Osteocyte (in vitro differentiated cells): Measurements from ENCODE around the gene AFAP1. TPM values are rescaled to one million over a fixed set of nuclear protein-coding genes. Genes with fewer than 3 reads are reported as not detected.

ENCODE experiments used
- DNase-seq: peaks from one replicate; pipeline ENCODE4 v3.0.0; 2021; ENCODE audit warnings: mixed read lengths; ENCODE audit not compliant: unreplicated experiment; ENCODE audit errors: extremely low spot score
- H3K27ac Mint-ChIP-seq: one replicate; pipeline ENCODE4 v1.8.0; 2021; ENCODE audit warnings: mild to moderate bottlenecking, mixed read lengths; ENCODE audit not compliant: unreplicated experiment
- H3K27me3 Mint-ChIP-seq: one replicate; pipeline ENCODE4 v1.8.0; 2021; ENCODE audit warnings: mixed read lengths; ENCODE audit not compliant: unreplicated experiment
- H3K36me3 Mint-ChIP-seq: one replicate; pipeline ENCODE4 v1.8.0; 2021; ENCODE audit warnings: mixed read lengths; ENCODE audit not compliant: unreplicated experiment
- H3K4me1 Mint-ChIP-seq: one replicate; pipeline ENCODE4 v1.8.0; 2021; ENCODE audit warnings: mixed read lengths; ENCODE audit not compliant: unreplicated experiment
- H3K4me3 Mint-ChIP-seq: one replicate; pipeline ENCODE4 v1.8.0; 2021; ENCODE audit warnings: mild to moderate bottlenecking, moderate library complexity, mixed read lengths; ENCODE audit not compliant: unreplicated experiment
- H3K9me3 Mint-ChIP-seq: one replicate; pipeline ENCODE4 v1.8.0; 2021; ENCODE audit warnings: mixed read lengths; ENCODE audit not compliant: unreplicated experiment
- total RNA-seq: library from RNA; stranded (reverse); gene quantifications from 2 replicates; pipeline ENCODE4 v1.2.1, GENCODE V29; 2021
- TF ChIP-seq, protein P1 (sequence below): fragments of 200-600 bp; sonication (generic); IDR thresholded peaks from 2 replicates; pipeline ENCODE4 v1.5.0; 2021; ENCODE audit warnings: antibody characterized with exemption, mild to moderate bottlenecking, moderate library complexity

Gene AFAP1
- total RNA-seq, 1 donor from 2014 or later = 66.9 TPM

DNA sequence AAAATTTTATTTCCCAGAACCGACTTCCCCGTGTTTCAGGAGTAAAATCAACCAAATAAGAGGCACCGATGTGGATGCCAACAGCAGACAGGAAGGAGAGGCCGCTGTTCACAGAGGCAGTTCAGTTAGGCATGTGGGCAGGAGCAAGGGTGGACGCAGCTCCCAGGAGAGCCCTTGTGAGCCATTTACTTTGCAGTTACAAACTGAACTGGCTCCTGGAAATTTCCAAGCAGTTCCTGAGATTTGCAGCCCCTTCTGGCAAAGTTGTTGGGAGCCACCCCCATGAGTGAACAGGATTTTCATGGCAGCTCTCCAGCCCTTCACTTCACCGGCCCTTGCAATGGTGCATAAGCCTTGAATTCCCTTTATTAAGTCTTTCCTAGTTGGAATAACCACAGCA lies 189.1 kb downstream of the AFAP1 start:
- H3K4me1 Mint-ChIP-seq = no peaks in the 10 kb centered on the region
- no peak for DNase-seq
- no peaks in the 10 kb centered on the region for H3K27me3 Mint-ChIP-seq
- peaks cover 2% of the 10 kb centered on the region for H3K36me3 Mint-ChIP-seq
- H3K4me3 Mint-ChIP-seq = no peak overlapping the region
- H3K9me3 Mint-ChIP-seq = no peaks in the 10 kb centered on the region
- H3K27ac Mint-ChIP-seq = no peak overlapping the region
- TF ChIP-seq, protein P1, sequence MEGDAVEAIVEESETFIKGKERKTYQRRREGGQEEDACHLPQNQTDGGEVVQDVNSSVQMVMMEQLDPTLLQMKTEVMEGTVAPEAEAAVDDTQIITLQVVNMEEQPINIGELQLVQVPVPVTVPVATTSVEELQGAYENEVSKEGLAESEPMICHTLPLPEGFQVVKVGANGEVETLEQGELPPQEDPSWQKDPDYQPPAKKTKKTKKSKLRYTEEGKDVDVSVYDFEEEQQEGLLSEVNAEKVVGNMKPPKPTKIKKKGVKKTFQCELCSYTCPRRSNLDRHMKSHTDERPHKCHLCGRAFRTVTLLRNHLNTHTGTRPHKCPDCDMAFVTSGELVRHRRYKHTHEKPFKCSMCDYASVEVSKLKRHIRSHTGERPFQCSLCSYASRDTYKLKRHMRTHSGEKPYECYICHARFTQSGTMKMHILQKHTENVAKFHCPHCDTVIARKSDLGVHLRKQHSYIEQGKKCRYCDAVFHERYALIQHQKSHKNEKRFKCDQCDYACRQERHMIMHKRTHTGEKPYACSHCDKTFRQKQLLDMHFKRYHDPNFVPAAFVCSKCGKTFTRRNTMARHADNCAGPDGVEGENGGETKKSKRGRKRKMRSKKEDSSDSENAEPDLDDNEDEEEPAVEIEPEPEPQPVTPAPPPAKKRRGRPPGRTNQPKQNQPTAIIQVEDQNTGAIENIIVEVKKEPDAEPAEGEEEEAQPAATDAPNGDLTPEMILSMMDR = no peak

- no peak overlapping the region for H3K27ac Mint-ChIP-seq
- no peaks in the 10 kb centered on the region for H3K9me3 Mint-ChIP-seq
- TF ChIP-seq, protein P1 = no peak
- DNase-seq = no peak
- H3K4me1 Mint-ChIP-seq = no peaks in the 10 kb centered on the region
- no peak overlapping the region for H3K4me3 Mint-ChIP-seq
- H3K36me3 Mint-ChIP-seq = peaks cover 2% of the 10 kb centered on the region
- no peaks in the 10 kb centered on the region for H3K27me3 Mint-ChIP-seq
Observed at GRCh38 chr4:7747566-7747965, 192.1 kb downstream of the AFAP1 start.

- Mint-ChIP-seq H3K4me3 (no peak overlapping the region), H3K9me3 (no peaks in the 10 kb centered on the region), H3K27me3 (no peaks in the 10 kb centered on the region), H3K4me1 (no peaks in the 10 kb centered on the region), H3K36me3 (peaks cover 2% of the 10 kb centered on the region), H3K27ac (no peak overlapping the region)
- no peak for DNase-seq
- TF ChIP-seq, protein P1 = no peak
Observed at GRCh38 chr4:7747062-7747385, 192.6 kb downstream of the AFAP1 start.

DNA sequence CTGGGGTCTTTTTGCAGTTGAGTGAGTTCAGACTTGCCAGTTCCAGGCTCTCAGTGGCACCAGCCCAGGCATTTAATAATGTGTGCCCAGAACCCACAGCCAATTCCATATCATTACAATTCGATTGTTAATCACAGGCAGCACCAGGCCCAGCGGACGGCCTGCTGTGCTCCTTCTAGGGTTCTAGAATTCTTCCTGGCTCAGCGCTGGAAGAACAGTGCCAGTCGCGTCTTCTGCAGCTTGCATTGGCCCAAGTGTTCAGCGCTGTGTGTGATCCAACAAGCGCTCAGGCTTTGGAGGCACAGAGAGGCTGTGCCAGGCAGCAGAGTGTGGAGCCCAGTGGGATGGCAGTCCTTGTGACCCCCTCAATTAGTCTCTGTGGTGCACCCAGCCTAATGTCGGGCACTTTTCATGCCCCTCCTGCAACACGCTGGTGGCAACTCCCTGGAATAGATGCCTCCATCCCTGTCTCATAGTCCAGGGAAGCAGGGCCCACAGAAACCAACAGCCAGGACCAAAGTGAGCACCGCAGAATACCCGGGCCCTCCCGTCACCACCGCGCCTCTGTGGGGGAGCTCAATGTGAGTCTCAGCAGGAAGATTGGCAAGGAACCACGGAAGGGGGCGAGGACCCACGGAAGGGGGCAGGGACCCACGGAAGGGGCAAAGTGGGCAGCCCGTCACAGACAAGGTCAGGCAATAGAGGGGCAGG lies 193.2 kb downstream of the AFAP1 start:
- no peak overlapping the region for H3K4me3 Mint-ChIP-seq
- TF ChIP-seq, protein P1 = no peak

GRCh38 chr4:7745301-7745885 lies 194.3 kb downstream of the AFAP1 start:
- Mint-ChIP-seq H3K9me3 (no peaks in the 10 kb centered on the region), H3K27ac (no peak overlapping the region), H3K36me3 (peaks cover 2% of the 10 kb centered on the region), H3K4me3 (no peak overlapping the region), H3K27me3 (no peaks in the 10 kb centered on the region), H3K4me1 (no peaks in the 10 kb centered on the region)
- DNase-seq = no peak
- TF ChIP-seq, protein P1 = no peak

More for the DNA sequence above, 193.2 kb downstream of the AFAP1 start:
- no peak overlapping the region for H3K27ac Mint-ChIP-seq
- H3K36me3 Mint-ChIP-seq = peaks cover 2% of the 10 kb centered on the region
- DNase-seq = no peak
- H3K4me1 Mint-ChIP-seq = no peaks in the 10 kb centered on the region
- no peaks in the 10 kb centered on the region for H3K27me3 Mint-ChIP-seq
- H3K9me3 Mint-ChIP-seq = no peaks in the 10 kb centered on the region
